ENCODE measurements around the gene SCGB2A2. TPM values are rescaled to one million over a fixed set of nuclear protein-coding genes. Genes with fewer than 3 reads are reported as not detected.

Gene SCGB2A2
- total RNA-seq, 2 donors from 2014 or later, result not detected

DNA sequence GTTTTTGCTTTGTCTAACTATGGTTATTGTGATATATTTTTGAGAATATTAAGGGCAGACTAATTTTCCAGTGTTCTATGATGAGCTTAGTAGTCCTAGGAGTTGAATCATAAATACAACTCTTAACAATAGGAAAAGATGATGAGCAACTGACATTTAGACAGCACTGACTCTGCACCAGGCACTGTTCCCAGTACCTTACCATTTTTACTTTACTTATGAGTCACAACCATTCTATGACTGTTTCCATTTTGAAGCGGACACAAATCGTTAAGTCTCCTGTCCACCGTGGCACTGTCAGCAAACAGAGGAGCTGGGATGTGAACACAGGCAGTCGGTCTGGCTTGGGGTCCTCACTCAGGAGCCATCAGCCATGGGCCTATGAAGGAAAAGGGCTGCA lies 3.4 kb upstream of the SCGB2A2 start:
- Mint-ChIP-seq H3K4me1 (peaks cover 6% of the 10 kb centered on the region), H3K27ac (peak overlapping the region; percentile 69), H3K9me3 (no peaks in the 10 kb centered on the region), H3K36me3 (ENCODE audit: low read depth) (no peaks in the 10 kb centered on the region), H3K27me3 (peaks cover 16% of the 10 kb centered on the region), H3K4me3 (peak overlapping the region; percentile 41)
- peak; percentile 84 for ATAC-seq (replicated peaks)

DNA sequence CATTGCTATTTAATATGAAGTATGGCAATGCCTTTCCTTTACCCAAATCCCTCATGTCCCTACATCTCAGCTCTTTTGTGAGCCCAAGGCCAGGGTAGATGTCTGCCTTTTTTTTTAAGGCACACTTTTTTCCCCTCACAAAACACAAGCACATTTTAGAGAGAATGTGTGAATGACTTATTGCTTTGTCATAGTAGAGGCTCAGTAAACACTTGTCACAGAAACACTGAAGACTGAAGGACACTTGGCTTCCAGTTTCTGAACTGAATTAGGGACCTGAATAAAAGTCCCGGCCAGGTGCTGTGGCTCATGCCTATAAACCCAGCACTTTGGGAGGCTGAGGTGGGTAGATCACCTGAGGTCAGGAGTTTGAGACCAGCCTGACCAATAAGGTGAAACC lies 2.9 kb upstream of the SCGB2A2 start:
- ATAC-seq (replicated peaks), result peak; percentile 59
- Mint-ChIP-seq H3K36me3 (ENCODE audit: low read depth) (no peaks in the 10 kb centered on the region), H3K4me1 (peaks cover 6% of the 10 kb centered on the region), H3K27me3 (peaks cover 16% of the 10 kb centered on the region), H3K4me3 (peak overlapping the region; percentile 41), H3K9me3 (no peaks in the 10 kb centered on the region), H3K27ac (peak overlapping the region; percentile 69)

DNA sequence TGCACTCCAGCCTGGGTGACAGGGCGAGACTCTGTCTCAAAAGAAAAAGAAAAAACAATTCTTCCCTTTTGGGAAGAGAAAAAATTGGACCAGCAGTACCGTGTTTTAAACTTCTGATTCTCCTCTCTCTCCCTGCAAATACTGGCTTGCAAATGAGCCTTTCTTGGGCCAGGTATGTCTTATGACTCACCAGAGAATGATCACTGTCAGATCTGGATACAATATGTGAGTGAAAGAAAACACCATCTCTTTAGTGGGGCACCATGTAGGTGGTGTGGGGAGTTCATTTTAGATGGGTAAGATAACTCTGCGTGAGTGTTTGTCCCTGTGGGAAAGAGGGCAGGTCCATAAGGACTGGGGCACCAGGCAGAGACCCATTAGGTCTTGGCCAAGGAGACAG lies 2.4 kb upstream of the SCGB2A2 start:
- peak; percentile 46 for ATAC-seq (replicated peaks)
- Mint-ChIP-seq H3K4me1 (peaks cover 6% of the 10 kb centered on the region), H3K36me3 (ENCODE audit: low read depth) (no peaks in the 10 kb centered on the region), H3K4me3 (peak overlapping the region; percentile 41), H3K27me3 (peaks cover 16% of the 10 kb centered on the region), H3K9me3 (no peaks in the 10 kb centered on the region), H3K27ac (peak overlapping the region; percentile 69)

DNA sequence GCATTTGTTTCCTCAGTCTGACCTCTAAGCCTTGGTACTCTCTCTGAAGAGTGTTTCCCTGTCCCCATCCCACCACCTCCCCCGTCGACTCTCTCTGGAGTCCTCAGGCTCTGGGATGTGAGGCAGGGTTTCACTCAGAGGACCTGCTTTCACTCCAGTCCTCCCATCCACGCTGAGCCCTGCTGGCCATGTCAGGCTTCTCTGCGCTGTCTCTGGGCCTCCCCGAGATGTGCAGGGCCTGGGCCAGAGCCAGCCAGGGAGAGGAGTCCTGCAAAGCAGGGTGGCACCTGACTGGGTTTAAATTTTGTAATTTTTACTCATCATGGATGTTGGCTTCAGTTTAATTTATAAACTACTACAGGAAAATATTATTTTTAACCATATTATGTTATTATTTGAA lies 3.3 kb downstream of the SCGB2A2 start:
- Mint-ChIP-seq H3K27me3 (peaks cover 12% of the 10 kb centered on the region), H3K4me1 (no peaks in the 10 kb centered on the region), H3K27ac (no peak overlapping the region), H3K36me3 (ENCODE audit: low read depth) (no peaks in the 10 kb centered on the region), H3K4me3 (no peak overlapping the region), H3K9me3 (no peaks in the 10 kb centered on the region)
- no peak for ATAC-seq (replicated peaks)

DNA sequence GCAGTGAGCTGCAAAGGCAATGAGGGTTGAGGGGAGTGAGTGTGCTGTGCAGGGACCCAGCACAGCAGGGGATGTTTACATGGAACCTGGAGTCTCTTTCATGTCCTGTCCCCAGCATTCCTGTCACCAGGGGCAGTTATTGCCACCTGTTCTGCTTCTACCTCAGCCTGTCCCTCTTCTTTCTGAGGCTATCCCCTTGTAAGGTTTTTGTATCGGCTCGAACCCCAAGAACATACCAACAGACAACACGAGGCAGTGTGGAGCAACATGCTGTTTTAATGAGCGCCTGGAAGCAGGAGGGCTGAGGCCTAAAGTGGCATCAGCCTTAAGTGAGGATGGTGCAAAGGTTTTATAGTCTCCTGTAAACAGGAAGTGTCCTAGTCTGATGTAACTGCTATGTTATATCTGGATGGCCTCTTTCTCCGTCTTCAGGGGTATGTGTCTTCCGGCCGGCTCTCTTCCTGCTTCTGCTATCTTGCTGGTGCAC lies 3.9 kb downstream of the SCGB2A2 start:
- H3K9me3 Mint-ChIP-seq, result no peaks in the 10 kb centered on the region
- peak overlapping the region; percentile 10 for H3K27ac Mint-ChIP-seq
- peaks cover 9% of the 10 kb centered on the region for H3K27me3 Mint-ChIP-seq
- H3K4me3 Mint-ChIP-seq, result no peak overlapping the region
- no peaks in the 10 kb centered on the region for H3K36me3 Mint-ChIP-seq (ENCODE audit: low read depth)
- no peak for ATAC-seq (replicated peaks)
- H3K4me1 Mint-ChIP-seq, result no peaks in the 10 kb centered on the region

DNA sequence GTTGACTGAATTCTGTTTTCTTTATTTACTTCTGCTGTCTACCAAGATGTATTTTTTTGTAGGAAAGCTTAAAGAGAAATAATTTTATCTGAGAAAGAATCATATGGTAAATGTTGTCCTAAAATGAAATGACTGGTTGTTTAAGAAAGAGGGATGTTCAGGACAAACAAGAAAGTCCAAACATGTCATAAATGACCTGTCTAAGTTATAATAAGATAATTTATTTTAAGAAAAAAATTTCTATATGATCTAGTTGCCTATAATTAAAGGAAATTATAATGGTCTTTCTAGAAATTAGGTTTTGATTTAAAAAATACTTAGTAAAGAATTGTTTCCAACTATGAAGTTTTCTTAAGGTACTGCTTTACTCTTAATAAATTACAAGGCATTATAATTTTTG lies 10.5 kb downstream of the SCGB2A2 start:
- ATAC-seq (replicated peaks), result no peak
- Mint-ChIP-seq H3K9me3 (no peaks in the 10 kb centered on the region), H3K36me3 (ENCODE audit: low read depth) (no peaks in the 10 kb centered on the region), H3K4me3 (no peak overlapping the region), H3K27ac (no peak overlapping the region), H3K27me3 (peaks cover 4% of the 10 kb centered on the region), H3K4me1 (no peaks in the 10 kb centered on the region)

DNA sequence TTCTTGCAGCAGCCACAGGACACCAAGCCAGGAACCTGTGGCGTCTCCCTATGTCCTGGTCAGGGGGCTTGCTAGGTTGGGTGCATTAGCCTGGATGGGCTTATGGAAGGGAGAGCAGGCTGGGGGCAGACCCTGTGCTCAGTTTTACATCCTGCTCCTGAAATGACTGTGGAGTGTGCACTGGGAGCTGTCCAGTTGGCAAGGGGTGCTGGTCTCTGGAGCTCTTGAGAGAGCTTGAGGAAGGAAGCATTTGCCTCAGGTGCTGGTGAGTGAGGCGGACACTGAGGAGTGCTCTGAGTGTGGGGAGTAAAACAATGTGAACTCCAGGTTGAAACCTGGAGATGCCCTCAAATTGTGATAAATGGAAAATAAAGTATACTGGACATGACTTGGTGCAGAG lies 25.5 kb downstream of the SCGB2A2 start:
- no peak overlapping the region for H3K27ac Mint-ChIP-seq

DNA sequence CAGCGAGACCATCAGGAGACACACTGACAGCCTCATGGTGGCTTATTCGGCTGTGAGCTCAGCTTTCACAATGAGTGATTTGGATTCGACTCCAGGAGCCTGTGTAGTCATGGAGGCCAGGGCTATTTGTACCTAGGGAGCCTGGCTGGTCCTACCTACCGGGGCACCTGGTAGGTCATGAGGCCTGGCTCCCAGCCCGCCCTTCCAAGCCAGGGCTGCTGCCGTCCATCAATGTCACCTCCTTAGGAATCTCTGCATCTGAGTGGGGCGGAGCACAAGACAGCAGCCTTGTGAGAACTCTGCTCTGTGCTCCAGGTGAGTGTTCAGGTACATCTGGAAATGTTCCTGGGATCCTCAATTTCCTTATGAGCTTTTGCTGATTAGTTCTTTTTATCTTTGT lies 29.0 kb downstream of the SCGB2A2 start, which contains the start of gene SCGB1D4:
Gene SCGB1D4, minus strand, starts transcription at position 101 of the 400 bp plus-strand sequence. Its CDS starts 65 bp downstream, at position 36.
- H3K9me3 Mint-ChIP-seq, result no peaks in the 10 kb centered on the region
- peaks cover 25% of the 10 kb centered on the region for H3K27me3 Mint-ChIP-seq
- no peaks in the 10 kb centered on the region for H3K36me3 Mint-ChIP-seq (ENCODE audit: low read depth)
- ATAC-seq (replicated peaks), result no peak
- H3K4me3 Mint-ChIP-seq, result no peak within 1 kb of the TSS
- H3K4me1 Mint-ChIP-seq, result no peaks in the 10 kb centered on the region
- no peak within 1 kb of the TSS for H3K27ac Mint-ChIP-seq

More for the DNA sequence above, 25.5 kb downstream of the SCGB2A2 start:
- Mint-ChIP-seq H3K4me1 (no peaks in the 10 kb centered on the region), H3K27me3 (peaks cover 21% of the 10 kb centered on the region), H3K4me3 (no peak overlapping the region), H3K9me3 (no peaks in the 10 kb centered on the region), H3K36me3 (ENCODE audit: low read depth) (no peaks in the 10 kb centered on the region)
- ATAC-seq (replicated peaks), result no peak

DNA sequence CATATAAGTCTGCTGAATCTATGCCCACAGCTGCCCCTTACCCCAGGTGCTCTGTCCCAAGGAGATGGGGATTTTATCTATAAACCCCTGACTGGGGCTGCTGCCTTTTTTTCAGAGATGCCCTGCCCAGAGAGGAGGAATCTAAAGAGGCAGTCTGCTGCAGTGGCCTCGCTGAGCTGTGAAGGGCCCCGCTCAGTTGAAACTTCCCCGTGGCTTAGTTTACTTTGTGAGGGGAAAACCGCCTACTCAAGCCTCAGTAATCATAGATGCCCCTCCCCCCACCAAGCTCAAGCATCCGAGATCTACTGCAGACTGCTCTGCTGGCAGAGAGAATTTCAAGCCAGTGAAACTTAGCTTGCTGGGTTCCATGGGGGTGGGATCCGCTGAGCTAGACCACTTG lies 36.3 kb downstream of the SCGB2A2 start:
- Mint-ChIP-seq H3K36me3 (ENCODE audit: low read depth) (no peaks in the 10 kb centered on the region), H3K4me3 (no peak overlapping the region), H3K27me3 (peaks cover 23% of the 10 kb centered on the region), H3K9me3 (no peaks in the 10 kb centered on the region), H3K4me1 (no peaks in the 10 kb centered on the region), H3K27ac (no peak overlapping the region)
- ATAC-seq (replicated peaks), result no peak

DNA sequence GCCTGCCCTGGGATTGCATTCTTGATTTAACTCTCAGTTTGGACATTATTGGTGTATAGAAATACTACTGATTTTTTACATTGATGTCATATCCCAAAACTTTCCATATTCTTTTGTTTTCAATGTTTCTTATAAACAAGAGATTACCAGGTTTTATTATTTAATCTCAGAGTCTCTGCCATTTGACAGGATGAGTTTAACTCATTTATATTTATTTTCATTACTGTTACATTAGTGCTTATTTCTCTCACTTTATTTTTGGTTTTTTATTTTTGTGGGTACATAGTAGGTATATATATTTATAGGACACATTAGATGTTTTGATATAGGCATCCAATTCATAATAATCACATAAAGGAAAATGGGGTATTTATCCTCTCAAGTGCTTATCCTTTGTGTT lies 38.0 kb downstream of the SCGB2A2 start:
- Mint-ChIP-seq H3K36me3 (ENCODE audit: low read depth) (no peaks in the 10 kb centered on the region), H3K4me3 (no peak overlapping the region), H3K27me3 (peaks cover 19% of the 10 kb centered on the region), H3K4me1 (no peaks in the 10 kb centered on the region), H3K27ac (no peak overlapping the region), H3K9me3 (no peaks in the 10 kb centered on the region)
- ATAC-seq (replicated peaks), result no peak

DNA sequence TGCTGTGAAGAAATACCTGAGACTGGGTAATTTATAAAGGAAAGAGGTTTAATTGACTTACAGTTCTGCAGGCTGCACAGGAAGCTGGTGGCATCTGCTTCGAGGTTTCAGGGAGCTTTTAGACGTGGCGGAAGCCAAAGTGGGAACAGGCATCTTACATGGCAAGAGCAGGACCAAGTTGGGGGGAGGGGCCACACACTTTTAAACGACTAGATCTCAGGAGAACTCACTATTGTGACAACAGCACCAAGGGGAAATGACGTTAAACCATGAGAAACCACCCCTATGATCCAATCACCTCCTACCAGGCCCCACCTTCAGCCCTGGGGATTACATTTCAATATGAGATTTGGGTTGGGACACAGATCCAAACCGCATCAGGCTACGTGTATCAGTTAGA lies 40.0 kb downstream of the SCGB2A2 start:
- Mint-ChIP-seq H3K4me1 (no peaks in the 10 kb centered on the region), H3K36me3 (ENCODE audit: low read depth) (no peaks in the 10 kb centered on the region), H3K27me3 (peaks cover 24% of the 10 kb centered on the region), H3K4me3 (no peak overlapping the region), H3K27ac (no peak overlapping the region), H3K9me3 (no peaks in the 10 kb centered on the region)
- ATAC-seq (replicated peaks), result no peak

DNA sequence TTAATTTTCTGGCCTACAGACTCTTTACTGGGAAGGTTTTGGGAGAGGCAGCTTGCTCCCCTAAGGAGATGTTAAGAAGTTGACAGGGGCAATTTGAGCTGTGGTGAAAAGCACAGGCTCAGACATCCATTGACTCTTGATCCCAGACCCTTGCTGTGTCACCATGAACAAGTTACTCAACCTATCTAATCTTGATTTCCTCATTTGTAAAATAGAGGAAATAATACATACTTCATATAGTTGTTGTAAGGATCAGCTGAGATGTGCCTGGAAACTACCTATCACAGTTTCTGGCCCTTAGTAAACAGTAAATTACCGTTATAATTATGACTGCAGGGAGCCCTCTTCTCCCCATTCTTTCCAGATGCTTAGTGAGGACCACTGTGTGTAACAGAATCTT lies 45.5 kb downstream of the SCGB2A2 start:
- Mint-ChIP-seq H3K9me3 (no peaks in the 10 kb centered on the region), H3K27ac (no peak overlapping the region), H3K4me1 (no peaks in the 10 kb centered on the region), H3K4me3 (no peak overlapping the region), H3K27me3 (peaks cover 26% of the 10 kb centered on the region), H3K36me3 (ENCODE audit: low read depth) (no peaks in the 10 kb centered on the region)
- no peak for ATAC-seq (replicated peaks)

DNA sequence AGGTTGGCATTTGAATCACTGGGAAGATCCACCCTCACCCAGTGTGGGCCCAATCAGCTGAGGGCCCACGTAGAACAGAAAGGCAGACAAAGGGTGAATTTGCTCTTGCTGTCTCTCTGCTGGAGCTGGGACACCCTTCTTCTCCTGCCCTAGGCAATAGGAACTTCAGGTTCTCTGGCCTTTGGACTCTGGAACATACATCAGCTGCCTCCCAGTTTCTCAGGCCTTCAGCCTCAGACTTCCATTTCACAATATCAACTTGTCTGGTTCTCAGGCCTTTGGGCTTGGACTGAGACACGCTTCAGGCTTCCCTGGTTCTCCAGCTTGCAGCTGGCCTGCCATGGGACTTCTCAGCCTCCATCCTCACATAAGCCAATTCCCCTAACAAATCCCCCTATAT lies 52.6 kb downstream of the SCGB2A2 start:
- H3K4me1 Mint-ChIP-seq, result no peaks in the 10 kb centered on the region
- H3K9me3 Mint-ChIP-seq, result no peaks in the 10 kb centered on the region
- peaks cover 13% of the 10 kb centered on the region for H3K27me3 Mint-ChIP-seq
- H3K4me3 Mint-ChIP-seq, result no peak overlapping the region
- ATAC-seq (replicated peaks), result no peak
- no peaks in the 10 kb centered on the region for H3K36me3 Mint-ChIP-seq (ENCODE audit: low read depth)
- no peak overlapping the region for H3K27ac Mint-ChIP-seq

All from activated T-helper 17 cell treated with anti-CD3 and anti-CD28 coated beads, Interleukin-2, amount 50 U/mL, for 72 hours (primary cell).